NCI-H2196 treated with DMSO at 0.1 percent for 48 hours (cell line): ENCODE measurements around the gene PRKG1.

ENCODE experiments used
- DNase-seq: peaks from one replicate; lab custom pipeline; 2025; ENCODE audit not compliant: unreplicated experiment; lab: John Stamatoyannopoulos, UW

PRKG1 gene

GRCh38 chr10:51783941-51784340 is 709.7 kb downstream of the PRKG1 start:
- DNase-seq: no peak

- DNase-seq: no peak
Measured at GRCh38 chr10:51786016-51786683, 711.9 kb downstream of the PRKG1 start.

- DNase-seq: no peak
Measured at GRCh38 chr10:51786684-51787035, 712.4 kb downstream of the PRKG1 start.

GRCh38 chr10:51788273-51788672 is 714.0 kb downstream of the PRKG1 start:
- DNase-seq: no peak

GRCh38 chr10:51789118-51789517 is 714.8 kb downstream of the PRKG1 start:
- DNase-seq: no peak

- DNase-seq: no peak
Measured at GRCh38 chr10:51789903-51790302, 715.6 kb downstream of the PRKG1 start.

GRCh38 chr10:51792678-51793077 is 718.4 kb downstream of the PRKG1 start:
- no peak for DNase-seq

- no peak for DNase-seq
Measured at GRCh38 chr10:51800121-51800520, 725.8 kb downstream of the PRKG1 start.

- DNase-seq: no peak
Measured at GRCh38 chr10:51800725-51801424, 726.6 kb downstream of the PRKG1 start.

- DNase-seq: no peak
Measured at GRCh38 chr10:51802030-51802429, 727.7 kb downstream of the PRKG1 start.

- DNase-seq: no peak
Measured at GRCh38 chr10:51804866-51805265, 730.6 kb downstream of the PRKG1 start.

- DNase-seq: no peak
Measured at GRCh38 chr10:51806079-51806835, 732.0 kb downstream of the PRKG1 start.

GRCh38 chr10:51808187-51808586 is 733.9 kb downstream of the PRKG1 start:
- DNase-seq: no peak

GRCh38 chr10:51815723-51816122 is 741.4 kb downstream of the PRKG1 start:
- DNase-seq: no peak

GRCh38 chr10:51821045-51821444 is 746.8 kb downstream of the PRKG1 start:
- DNase-seq: no peak

GRCh38 chr10:51821745-51822144 is 747.5 kb downstream of the PRKG1 start:
- DNase-seq: no peak

GRCh38 chr10:51832652-51833383 is 758.5 kb downstream of the PRKG1 start:
- no peak for DNase-seq

GRCh38 chr10:51834548-51834947 is 760.3 kb downstream of the PRKG1 start:
- no peak for DNase-seq

GRCh38 chr10:51838471-51838870 is 764.2 kb downstream of the PRKG1 start:
- DNase-seq: no peak

- DNase-seq: no peak
Measured at GRCh38 chr10:51843966-51844365, 769.7 kb downstream of the PRKG1 start.

GRCh38 chr10:51846856-51847506 is 772.7 kb downstream of the PRKG1 start:
- no peak for DNase-seq
